Thyroid gland (tissue), 4 donors: ENCODE results near the gene CKMT1B.
"Not testable (repeated sequence)": the region's sequence is repeated elsewhere in the genome, so short reads cannot be mapped to it uniquely, and the experiment has no call there.

Experiments
- POLR2A ChIP-seq, 2 donors: fragments of 450-650 bp; IDR thresholded peaks; one replicate each; pipeline ENCODE4 v1.6.1; 2017; ENCODE audit warnings: antibody characterized with exemption in 2 of 2, mild to moderate bottlenecking in 2 of 2, moderate library complexity in 1 of 2
- TF ChIP-seq, protein P1 (sequence below), 6 experiments: fragments of 200-600 bp in 3 of 6; fragments of 450-650 bp in 3 of 6; sonication (generic) in 3 of 6; IDR thresholded peaks; one replicate each; pipeline ENCODE4 v1.5.1; 2016 to 2019; ENCODE audit warnings: antibody characterized with exemption in 6 of 6, mild to moderate bottlenecking in 2 of 6, inconsistent platforms in 1 of 6, moderate library complexity in 1 of 6

DNA sequence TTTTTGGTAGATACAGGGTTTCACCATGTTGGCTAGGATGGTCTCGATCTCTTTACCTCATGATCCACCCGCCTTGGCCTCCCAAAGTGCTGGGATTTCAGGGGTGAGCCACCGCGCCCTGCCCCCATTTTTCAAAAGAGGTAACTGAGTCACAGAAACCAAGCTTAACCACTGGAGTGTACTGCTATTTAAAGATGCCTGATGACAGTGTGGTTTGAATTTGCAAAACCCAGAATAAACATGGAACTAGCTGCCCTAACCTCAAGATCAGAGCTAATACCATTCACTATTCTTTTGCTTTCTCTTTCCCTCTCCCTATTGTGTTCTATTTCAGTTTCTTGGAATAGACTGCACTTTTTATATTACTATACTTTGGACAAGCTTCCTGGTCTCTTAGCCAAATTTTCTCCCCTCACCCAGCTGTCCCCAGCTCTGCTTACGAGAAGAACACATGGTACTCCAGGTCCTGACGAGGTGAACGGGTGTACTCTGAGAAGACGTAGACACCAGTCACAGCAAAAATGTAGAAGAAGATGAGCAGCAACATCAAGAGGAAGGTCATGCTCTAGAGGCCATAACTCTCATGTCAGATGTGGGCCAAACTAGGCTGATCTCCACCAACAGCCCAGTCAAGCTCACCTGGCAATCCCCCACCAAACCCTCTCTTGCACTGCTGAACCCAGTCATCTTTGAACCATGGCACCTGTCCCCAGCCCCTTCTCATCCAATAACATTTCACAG, 44.8 kb downstream of the CKMT1B start:
- TF ChIP-seq, protein P1, sequence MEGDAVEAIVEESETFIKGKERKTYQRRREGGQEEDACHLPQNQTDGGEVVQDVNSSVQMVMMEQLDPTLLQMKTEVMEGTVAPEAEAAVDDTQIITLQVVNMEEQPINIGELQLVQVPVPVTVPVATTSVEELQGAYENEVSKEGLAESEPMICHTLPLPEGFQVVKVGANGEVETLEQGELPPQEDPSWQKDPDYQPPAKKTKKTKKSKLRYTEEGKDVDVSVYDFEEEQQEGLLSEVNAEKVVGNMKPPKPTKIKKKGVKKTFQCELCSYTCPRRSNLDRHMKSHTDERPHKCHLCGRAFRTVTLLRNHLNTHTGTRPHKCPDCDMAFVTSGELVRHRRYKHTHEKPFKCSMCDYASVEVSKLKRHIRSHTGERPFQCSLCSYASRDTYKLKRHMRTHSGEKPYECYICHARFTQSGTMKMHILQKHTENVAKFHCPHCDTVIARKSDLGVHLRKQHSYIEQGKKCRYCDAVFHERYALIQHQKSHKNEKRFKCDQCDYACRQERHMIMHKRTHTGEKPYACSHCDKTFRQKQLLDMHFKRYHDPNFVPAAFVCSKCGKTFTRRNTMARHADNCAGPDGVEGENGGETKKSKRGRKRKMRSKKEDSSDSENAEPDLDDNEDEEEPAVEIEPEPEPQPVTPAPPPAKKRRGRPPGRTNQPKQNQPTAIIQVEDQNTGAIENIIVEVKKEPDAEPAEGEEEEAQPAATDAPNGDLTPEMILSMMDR (IDR thresholded peaks at IDR 0.05) = not testable (repeated sequence)
- TF ChIP-seq POLR2A (IDR thresholded peaks at IDR 0.05) = not testable (repeated sequence)
